ENCODE measurements around the gene ENOX1.

ENOX1 gene

DNA sequence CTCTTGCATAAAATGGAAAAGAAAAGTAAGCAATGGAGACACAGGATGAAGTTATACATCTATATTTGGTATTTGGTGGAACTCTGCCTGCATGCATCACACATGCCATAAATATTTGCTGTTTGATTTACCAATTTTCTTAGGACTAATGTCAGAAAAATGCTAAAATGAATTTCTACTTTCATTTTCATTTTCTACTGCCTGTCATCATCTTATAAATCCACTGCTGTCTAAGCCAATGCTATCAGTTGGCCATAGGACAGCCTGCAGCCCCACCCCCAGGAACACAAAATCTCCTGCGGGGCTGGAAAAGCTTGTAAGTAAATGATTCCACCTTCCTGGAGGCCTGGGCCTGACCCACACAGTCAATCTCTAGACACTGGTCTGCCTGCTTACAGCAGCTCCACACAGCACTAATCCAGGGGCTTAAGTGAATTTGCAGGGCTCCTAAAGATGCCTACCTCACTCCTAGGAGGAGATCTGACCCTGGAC lies 122.0 kb downstream of the ENOX1 start:
- no peak for DNase-seq

DNA sequence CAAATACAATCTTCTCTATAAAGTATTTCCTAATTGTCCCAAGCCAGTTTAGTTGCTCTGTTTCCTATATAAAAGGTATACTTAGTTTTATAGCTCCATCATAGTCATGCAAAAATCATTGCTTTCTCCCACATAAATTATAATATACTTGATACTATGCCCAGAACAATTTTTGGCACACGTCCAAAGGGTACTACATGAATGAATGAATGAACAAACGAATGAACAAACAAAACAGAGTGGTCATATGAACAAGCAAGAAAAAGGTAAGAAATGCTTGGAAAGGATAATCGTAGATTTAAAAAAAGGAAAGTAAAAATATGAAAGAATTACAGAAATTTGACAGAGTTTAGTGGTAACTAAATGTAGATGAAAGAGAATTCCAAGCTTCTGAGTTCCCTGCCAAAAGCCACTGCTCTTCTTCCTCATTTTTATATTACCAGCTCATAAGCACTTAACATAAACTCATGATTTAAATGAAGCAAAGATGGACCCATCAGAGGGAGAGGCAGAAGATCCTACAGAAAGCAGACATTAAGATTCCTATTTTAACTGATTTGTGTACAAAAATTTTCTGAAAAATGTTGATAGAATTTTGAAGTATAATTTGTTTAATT lies 123.2 kb downstream of the ENOX1 start:
- no peak for DNase-seq

- no peak for DNase-seq
Measured at GRCh38 chr13:43662976-43663375, 123.8 kb downstream of the ENOX1 start.

DNA sequence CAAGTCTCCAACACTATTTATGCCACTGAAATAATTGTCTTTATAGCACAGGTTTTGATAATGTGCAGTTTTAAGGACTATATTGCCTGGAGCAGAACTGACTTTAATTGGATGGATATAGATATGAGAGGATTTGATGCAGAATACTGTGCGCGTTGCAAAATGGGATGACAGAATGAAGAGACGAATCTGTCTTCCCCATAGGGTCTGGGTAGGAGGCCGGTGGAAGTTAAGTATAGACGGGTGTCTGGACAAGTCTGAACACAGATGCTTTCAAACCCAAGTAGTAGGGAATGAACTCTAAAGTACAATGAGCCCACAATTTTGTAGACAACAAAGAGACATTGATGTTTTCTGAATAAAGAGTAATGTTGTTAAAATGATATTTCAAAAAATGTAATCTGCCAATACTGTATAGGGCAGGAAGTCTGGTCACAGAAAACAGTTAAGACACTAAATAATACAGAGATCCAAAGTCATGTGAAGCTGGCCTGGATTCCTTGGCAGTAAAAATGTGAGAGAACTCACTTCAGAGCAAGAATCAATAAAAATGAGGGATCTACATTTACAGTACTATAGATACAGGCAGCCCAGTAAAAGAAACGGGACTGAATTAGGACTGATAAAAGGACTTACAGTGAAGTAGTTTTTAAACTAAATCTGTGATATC lies 125.5 kb downstream of the ENOX1 start:
- no peak for DNase-seq

DNA sequence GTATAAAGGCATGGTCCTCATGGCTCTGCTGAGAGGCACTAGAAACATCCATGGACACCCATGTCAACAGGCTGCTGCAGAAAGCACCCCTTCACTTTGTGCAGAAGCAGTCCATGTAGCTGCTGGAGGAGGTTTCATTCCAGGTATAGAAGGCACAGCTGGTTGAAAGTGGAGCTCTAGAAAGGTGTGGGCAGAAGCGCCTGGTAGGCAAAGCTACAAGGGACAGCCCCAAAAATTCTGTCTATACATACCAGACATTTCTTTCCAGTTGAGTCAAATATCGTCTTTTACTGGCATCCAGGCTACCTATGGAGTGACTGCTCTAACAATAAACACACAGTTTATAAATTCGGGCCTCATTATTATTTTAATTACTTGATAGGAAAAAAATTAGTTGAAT lies 129.3 kb downstream of the ENOX1 start:
- no peak for DNase-seq

DNA sequence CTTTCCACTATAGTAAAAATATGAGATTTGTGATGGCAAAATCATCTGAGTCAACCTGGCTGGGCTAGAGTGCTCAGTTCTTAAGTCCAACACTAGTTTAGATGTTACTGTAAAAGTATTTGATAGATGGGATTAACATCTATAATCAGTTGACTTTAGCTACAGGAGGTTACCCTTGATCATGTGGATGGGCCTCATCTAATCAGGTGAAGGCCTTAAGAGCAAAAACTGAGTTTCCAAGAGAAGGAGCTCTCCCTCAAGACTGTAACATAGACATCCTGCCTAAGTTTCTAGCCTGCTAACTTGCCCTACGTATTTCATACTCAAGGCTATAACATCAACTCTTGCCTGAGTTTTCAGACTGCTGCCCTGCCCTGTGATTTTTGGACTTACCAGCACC lies 132.8 kb downstream of the ENOX1 start:
- no peak for DNase-seq

- no peak for DNase-seq
Measured at GRCh38 chr13:43653395-43653794, 133.4 kb downstream of the ENOX1 start.

GRCh38 chr13:43652760-43653159 lies 134.0 kb downstream of the ENOX1 start:
- DNase-seq = no peak

DNA sequence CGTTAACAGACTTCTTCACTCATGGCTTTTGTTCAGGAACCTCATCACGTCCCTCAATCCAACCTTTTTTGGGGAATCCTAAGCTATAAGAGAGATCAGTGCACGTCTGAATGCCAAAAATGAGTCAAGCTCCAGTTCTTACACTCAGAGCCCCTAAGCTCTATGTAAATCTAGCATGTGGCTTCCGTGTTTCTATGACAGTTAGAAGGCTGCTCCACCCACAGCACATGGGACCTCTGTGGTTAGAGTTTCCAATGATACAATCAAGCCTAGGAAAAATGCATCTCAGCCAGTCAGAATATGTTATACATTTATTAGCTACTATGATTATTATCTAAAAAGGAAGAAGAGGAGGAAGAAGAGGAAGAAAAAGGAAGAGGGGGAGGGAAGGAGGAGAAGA lies 135.9 kb downstream of the ENOX1 start:
- DNase-seq = no peak

GRCh38 chr13:43648733-43649132 lies 138.0 kb downstream of the ENOX1 start:
- DNase-seq = no peak

DNA sequence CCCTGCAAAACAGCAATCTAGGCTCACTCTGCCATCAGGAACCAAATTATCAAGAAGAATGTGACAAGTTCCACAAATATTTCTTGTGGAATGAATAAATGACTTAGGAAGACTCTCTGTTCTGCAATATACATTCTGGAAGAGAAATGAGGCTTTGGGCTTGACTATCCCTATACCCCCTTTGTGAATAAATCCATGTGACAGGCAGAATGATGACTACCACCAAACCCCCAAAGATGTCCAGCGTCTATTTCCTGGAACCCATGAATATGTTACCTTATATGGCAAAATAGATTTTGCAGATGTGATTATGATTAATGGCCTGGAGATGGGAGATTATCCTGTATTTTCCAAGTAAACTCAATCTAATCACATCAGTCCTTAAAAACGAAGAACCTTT lies 139.3 kb downstream of the ENOX1 start:
- no peak for DNase-seq

DNA sequence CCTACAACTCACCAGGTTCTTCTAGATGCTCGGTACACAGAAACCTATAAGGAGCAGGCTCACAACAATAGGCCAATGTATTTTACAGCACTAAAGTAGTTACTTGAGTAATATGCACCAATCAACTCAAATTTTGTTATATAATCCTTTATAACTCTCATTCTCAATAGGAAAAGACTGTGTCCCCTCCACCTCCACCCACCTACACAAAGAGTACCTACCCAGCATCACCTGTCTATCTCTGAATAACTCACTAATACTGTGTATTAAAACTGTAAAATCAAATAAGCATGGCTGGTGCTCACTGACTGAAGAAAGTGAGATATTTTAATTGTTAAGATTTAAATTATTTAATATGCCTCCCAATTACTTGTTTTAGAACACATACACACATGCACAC lies 146.3 kb downstream of the ENOX1 start:
- DNase-seq = no peak

GRCh38 chr13:43631106-43631505 lies 155.7 kb downstream of the ENOX1 start:
- DNase-seq = no peak

GRCh38 chr13:43629691-43630480 lies 156.9 kb downstream of the ENOX1 start:
- no peak for DNase-seq

GRCh38 chr13:43626994-43627393 lies 159.8 kb downstream of the ENOX1 start:
- DNase-seq = no peak

DNA sequence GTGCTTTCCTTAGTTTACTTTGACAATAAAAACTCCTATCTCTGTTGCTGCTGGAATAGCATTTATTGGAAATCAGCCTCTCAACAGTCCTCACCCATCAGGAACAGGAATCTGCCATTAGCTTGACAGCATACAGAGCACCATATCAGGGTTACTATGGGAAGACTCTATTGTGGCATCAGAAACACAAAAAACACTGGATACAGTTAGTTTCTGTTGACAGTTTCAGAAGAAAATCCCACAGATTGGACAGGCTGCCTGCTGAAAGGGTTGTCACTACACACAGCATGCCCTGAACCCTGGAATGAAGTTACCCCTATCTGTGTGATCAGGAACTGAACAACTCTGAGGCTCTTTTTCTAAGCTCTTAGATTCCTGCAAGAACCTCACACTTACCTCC lies 172.7 kb downstream of the ENOX1 start:
- no peak for DNase-seq

- DNase-seq = no peak
Measured at GRCh38 chr13:43611281-43612273, 175.2 kb downstream of the ENOX1 start.

- no peak for DNase-seq
Measured at GRCh38 chr13:43608400-43609137, 178.2 kb downstream of the ENOX1 start.

- no peak for DNase-seq
Measured at GRCh38 chr13:43597599-43597945, 189.2 kb downstream of the ENOX1 start.

DNA sequence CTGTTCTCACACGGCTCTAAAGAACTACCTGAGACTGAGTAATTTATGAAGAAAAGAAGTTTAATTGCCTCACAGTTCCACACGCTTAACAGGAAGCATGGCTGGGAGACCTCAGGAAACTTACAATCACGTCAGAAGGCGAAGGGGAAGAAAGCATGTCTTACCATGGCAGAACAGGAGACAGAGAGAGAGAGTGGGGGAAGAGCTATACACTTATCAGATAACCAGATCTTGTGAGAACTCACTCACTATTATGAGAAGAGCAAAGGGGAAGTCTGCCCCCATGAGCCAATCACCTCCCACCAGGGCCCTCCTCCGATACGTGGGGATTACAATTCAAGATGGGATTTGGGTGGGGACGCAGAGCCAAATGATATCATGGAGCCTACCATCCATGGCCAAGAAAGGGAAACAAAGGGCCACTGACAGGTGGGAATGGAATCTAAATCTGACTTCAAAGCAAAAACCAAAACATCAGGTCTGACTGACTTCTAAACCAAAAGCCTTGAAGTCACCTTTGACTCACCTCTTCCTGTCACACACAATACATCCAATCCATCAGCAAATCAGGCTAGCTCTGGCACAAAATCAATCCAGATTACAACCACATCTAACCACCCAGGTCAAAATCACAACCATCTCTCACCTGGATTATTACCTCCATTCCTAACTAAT lies 189.7 kb downstream of the ENOX1 start:
- DNase-seq = no peak

GRCh38 chr13:43596006-43596405 lies 190.8 kb downstream of the ENOX1 start:
- no peak for DNase-seq

GRCh38 chr13:43587376-43587775 lies 199.4 kb downstream of the ENOX1 start:
- DNase-seq = no peak

All from activated CD4-positive, alpha-beta T cell treated with anti-CD3 and anti-CD28 coated beads, Interleukin-2, amount 50 U/mL, for 4 hours (primary cell).